ENCODE measurements around the gene EOLA1.
A peak's percentile ranks its signal among the peaks of the same experiment; 100 is the strongest.

DNA sequence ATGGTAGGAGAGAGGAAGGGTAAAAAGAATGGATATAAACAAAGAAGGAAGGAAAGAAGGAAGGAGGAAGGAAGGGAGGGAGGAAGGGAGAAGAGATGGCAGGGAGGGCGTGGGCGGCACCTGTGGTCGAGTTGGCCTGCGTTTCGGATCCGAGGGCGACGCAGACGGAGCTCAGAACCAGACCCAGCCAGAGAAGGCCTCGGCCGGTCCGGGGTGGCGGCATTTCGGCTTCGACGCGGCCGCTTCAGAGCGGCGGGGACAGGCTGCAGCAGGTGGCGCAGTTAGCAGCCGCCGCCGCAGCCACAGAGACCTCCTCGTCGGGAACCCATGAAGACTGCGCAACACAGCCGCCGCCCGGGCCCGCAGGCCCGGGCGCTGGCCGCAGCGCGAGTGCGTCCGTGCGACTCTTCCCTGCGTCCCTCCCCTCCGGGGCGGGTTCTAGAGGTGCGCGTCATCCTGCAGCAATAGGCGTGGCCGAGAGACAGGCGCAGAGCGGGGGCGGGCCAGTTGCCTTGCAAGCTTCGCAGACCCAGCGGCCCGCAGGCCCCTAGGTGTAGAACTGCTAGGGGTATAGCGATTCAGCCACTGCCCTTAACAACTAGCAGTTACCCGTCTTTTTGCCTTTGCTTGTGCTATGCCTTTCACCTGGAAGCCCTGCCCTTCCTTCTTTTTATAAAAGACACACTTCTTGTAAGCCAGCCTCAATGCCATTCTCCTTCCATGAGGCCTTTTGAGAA, 35.7 kb upstream of the EOLA1 start, which contains the start of gene IDS:
- TF ChIP-seq, protein P1, sequence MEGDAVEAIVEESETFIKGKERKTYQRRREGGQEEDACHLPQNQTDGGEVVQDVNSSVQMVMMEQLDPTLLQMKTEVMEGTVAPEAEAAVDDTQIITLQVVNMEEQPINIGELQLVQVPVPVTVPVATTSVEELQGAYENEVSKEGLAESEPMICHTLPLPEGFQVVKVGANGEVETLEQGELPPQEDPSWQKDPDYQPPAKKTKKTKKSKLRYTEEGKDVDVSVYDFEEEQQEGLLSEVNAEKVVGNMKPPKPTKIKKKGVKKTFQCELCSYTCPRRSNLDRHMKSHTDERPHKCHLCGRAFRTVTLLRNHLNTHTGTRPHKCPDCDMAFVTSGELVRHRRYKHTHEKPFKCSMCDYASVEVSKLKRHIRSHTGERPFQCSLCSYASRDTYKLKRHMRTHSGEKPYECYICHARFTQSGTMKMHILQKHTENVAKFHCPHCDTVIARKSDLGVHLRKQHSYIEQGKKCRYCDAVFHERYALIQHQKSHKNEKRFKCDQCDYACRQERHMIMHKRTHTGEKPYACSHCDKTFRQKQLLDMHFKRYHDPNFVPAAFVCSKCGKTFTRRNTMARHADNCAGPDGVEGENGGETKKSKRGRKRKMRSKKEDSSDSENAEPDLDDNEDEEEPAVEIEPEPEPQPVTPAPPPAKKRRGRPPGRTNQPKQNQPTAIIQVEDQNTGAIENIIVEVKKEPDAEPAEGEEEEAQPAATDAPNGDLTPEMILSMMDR (IDR thresholded peaks at IDR 0.05): peak in 1 of 6 experiments; percentile 7
- TF ChIP-seq POLR2A (IDR thresholded peaks at IDR 0.05) (peak; percentile 60 to 96 (median 86)), POLR2AphosphoS5 (IDR thresholded peaks at IDR 0.05) (peak in 1 of 2 donors; percentile 82), EP300 (IDR thresholded peaks at IDR 0.05) (no peak)

Measured in upper lobe of left lung (tissue), 4 donors.